LNCaP clone FGC (cell line): Measurements from ENCODE around the gene PIP5K1B.

Source experiments
- DNase-seq: peaks from one replicate; pipeline ENCODE4 v3.0.0-alpha.2; 2011; ENCODE audit warnings: low read depth
- H3K4me3 ChIP-seq: 2 replicates; pipeline ENCODE4 v1.5.1; 2011; ENCODE audit warnings: mild to moderate bottlenecking, low read depth, low read length, control low read depth
- CTCF ChIP-seq: IDR thresholded peaks from 2 replicates; pipeline ENCODE4 v1.5.1; 2012; ENCODE audit warnings: mild to moderate bottlenecking; ENCODE audit not compliant: control insufficient read depth, insufficient read depth; ENCODE audit errors: extremely low read depth

The PIP5K1B gene

GRCh38 chr9:69056191-69056815, 351.3 kb downstream of the PIP5K1B start:
- no peak for TF ChIP-seq CTCF
- no peak for DNase-seq
- H3K4me3 ChIP-seq: no peak overlapping the region

- no peak overlapping the region for H3K4me3 ChIP-seq
- TF ChIP-seq CTCF: no peak
- DNase-seq: no peak
These were observed 353.1 kb downstream of the PIP5K1B start for GRCh38 chr9:69058101-69058500.
